ENCODE measurements around the gene MN1. TPM values are rescaled to one million over a fixed set of nuclear protein-coding genes. Genes with fewer than 3 reads are reported as not detected.

Gene MN1
- 1.2 and 2.8 TPM in 2 replicates for total RNA-seq (2014; rRNA removed; shearing (Covaris generic))

- peak; percentile 44 for DNase-seq (ENCODE audit: low read depth)
These were observed at the start of gene MN1 for GRCh38 chr22:27801616-27802345. TSS of gene MN1 (minus strand) at chr22:27801756. CDS start at chr22:27800543, 1,213 bp downstream.

- DNase-seq (ENCODE audit: low read depth): no peak
These were observed 48.5 kb upstream of the MN1 start for GRCh38 chr22:27850000-27850521.

- no peak for DNase-seq (ENCODE audit: low read depth)
These were observed 46.4 kb upstream of the MN1 start for GRCh38 chr22:27848005-27848404.

GRCh38 chr22:27846910-27847309 lies 45.4 kb upstream of the MN1 start:
- no peak for DNase-seq (ENCODE audit: low read depth)

GRCh38 chr22:27846248-27846757 lies 44.7 kb upstream of the MN1 start:
- DNase-seq (ENCODE audit: low read depth): no peak

- no peak for DNase-seq (ENCODE audit: low read depth)
These were observed 44.1 kb upstream of the MN1 start for GRCh38 chr22:27845644-27846043.

GRCh38 chr22:27844656-27845591 lies 43.4 kb upstream of the MN1 start:
- DNase-seq (ENCODE audit: low read depth): no peak

- DNase-seq (ENCODE audit: low read depth): no peak
These were observed 42.7 kb upstream of the MN1 start for GRCh38 chr22:27844256-27844655.

- no peak for DNase-seq (ENCODE audit: low read depth)
These were observed 41.9 kb upstream of the MN1 start for GRCh38 chr22:27843441-27843840.

- no peak for DNase-seq (ENCODE audit: low read depth)
These were observed 41.3 kb upstream of the MN1 start for GRCh38 chr22:27842669-27843431.

- no peak for DNase-seq (ENCODE audit: low read depth)
These were observed 40.6 kb upstream of the MN1 start for GRCh38 chr22:27842201-27842600.

GRCh38 chr22:27840436-27840835 lies 38.9 kb upstream of the MN1 start:
- no peak for DNase-seq (ENCODE audit: low read depth)

GRCh38 chr22:27839057-27839660 lies 37.6 kb upstream of the MN1 start:
- no peak for DNase-seq (ENCODE audit: low read depth)

- DNase-seq (ENCODE audit: low read depth): no peak
These were observed 34.6 kb upstream of the MN1 start for GRCh38 chr22:27836181-27836580.

- DNase-seq (ENCODE audit: low read depth): no peak
These were observed 33.9 kb upstream of the MN1 start for GRCh38 chr22:27835446-27835845.

- no peak for DNase-seq (ENCODE audit: low read depth)
These were observed 33.0 kb upstream of the MN1 start for GRCh38 chr22:27834364-27835185.

GRCh38 chr22:27833803-27834202 lies 32.2 kb upstream of the MN1 start:
- DNase-seq (ENCODE audit: low read depth): no peak

- no peak for DNase-seq (ENCODE audit: low read depth)
These were observed 31.1 kb upstream of the MN1 start for GRCh38 chr22:27832606-27833005.

- no peak for DNase-seq (ENCODE audit: low read depth)
These were observed 28.1 kb upstream of the MN1 start for GRCh38 chr22:27829620-27830019.

All from M059J (cell line).